HG02938 (cell line): ENCODE data around the gene SRPK3.
"Not testable (repeated sequence)": the region's sequence is repeated elsewhere in the genome, so short reads cannot be mapped to it uniquely, and the experiment has no call there.

Source experiments
- ATAC-seq: cut with Tn5 transposase; IDR thresholded peaks from one replicate; pipeline ENCODE4 v1.9.1; 2021; ENCODE audit warnings: mild to moderate bottlenecking, moderate library complexity; ENCODE audit not compliant: unreplicated experiment

The SRPK3 gene

DNA sequence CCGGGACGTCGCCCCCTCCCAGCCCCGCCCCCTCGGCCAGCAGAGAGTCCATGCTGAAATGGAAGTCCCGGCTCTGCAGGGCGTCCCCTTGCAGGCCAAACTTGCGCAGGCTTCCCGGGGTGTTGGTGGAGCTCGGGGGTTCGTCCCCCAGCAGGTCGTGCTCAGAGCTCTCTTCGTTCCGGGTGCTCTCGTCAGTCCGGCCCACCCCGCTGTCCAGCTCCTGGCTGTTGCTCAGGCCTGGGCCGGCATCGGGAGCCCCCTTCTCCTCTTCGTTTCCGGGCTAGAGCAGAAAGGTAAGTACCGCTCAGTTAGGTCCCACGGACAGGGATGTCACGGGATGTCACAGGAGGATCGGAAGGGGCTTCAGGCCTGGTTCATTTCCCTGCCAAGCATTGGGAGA is 23.8 kb downstream of the SRPK3 start:
- ATAC-seq = no peak

DNA sequence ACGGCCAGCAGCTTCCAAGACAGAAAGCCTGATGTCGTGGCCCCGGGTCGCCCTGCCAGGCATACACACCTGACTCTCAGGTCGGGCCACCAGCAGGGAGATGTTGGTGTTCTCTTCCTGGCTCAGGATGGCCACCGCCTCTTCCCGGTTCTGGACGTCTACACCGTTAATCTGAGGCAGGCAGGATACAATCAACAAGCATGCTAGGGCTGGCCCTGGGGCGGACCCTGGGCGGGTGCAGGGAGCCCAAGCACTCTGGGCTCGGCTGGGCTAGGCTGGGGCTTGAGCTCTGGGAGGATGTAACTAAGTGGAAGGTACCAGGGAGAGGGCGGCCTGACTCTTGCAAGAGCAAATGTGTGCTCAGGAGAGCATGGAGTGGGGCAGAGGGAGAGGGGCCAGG is 24.6 kb downstream of the SRPK3 start:
- ATAC-seq = no peak

DNA sequence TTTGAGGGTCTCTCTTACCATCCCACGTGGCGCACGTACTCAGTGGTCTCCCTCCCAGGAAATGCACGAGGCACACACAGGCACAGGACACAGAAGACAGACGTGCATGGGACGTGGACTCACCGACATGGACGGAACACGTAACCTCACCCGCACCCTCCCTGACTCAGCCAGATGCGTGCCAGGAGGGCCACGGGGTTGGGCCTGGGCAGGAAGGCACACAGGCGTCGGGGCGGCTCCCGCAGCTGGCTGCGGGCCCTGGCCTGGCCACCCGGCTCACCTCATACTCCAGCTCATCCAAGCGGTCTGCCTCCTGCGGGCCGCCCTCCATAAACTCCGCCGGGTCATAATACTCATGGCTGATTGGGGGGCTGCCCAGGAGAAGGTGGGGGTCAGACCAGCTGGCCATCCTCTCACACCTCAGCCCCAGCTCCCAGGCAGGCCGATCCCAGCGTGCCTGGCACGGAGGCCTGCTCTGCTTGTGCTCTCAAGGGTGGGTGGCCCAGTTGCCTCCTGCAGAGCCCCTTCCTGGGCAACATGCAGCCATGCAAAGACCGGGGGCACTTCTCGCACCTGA is 26.2 kb downstream of the SRPK3 start:
- ATAC-seq = no peak

GRCh38 chrX:153807976-153808375 is 27.1 kb downstream of the SRPK3 start:
- ATAC-seq = no peak

- no peak for ATAC-seq
Measured at GRCh38 chrX:153812220-153812619, 31.4 kb downstream of the SRPK3 start.

- ATAC-seq = no peak
Measured at GRCh38 chrX:153813161-153813560, 32.3 kb downstream of the SRPK3 start.

GRCh38 chrX:153814591-153815315 is 33.9 kb downstream of the SRPK3 start:
- no peak for ATAC-seq

GRCh38 chrX:153816831-153817690 is 36.2 kb downstream of the SRPK3 start:
- no peak for ATAC-seq

DNA sequence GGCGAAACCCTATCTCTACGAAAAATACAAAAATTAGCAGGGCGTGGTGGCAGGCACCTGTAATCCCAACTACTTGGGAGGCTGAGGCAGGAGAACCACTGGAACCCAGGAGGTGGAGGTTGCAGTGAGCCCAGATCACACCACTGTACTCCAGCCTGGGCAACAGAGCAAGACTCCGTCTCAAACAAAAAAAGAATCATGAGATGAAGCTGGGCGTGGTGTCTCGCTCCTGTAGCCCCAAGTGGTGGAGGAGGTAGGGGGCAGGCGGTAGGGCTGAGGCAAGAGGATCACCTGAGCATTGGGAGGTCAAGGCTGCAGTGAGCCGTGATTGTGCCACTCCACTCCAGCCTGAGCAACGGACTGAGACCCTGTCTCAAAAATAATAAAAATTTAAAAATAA is 37.2 kb downstream of the SRPK3 start:
- ATAC-seq = not testable (repeated sequence)

GRCh38 chrX:153818571-153819383 is 37.9 kb downstream of the SRPK3 start:
- no peak for ATAC-seq

DNA sequence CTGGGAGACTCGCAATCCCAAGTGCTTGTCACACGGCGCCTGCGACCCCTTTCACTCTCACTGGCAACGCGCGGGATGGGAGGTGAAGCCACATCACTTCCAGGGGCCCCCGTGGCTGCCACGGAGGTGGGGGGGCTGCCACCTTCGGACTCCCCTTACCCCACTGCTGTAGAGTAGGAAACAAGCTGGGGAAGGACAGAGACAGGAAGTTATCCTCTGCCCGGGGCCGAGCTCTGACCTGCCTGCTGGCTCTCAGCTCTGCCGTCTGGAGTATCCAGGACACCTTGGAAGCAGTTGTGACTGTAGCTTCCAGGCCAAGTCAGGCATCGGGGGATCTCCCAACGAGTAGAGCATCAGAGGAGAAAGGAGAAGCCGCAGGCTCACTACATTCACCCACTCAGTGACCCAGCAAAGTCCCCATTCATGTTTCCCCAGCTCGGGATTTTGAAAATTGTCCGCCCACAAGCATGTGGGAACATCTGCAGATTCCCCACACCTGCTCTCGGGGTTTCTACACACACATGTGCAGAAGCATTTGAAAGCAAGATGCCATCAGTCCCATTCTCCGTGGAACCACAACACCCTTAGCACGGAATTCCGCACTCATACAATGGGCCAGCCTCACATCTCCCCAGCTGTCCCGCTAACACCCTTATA is 38.7 kb downstream of the SRPK3 start:
- no peak for ATAC-seq

DNA sequence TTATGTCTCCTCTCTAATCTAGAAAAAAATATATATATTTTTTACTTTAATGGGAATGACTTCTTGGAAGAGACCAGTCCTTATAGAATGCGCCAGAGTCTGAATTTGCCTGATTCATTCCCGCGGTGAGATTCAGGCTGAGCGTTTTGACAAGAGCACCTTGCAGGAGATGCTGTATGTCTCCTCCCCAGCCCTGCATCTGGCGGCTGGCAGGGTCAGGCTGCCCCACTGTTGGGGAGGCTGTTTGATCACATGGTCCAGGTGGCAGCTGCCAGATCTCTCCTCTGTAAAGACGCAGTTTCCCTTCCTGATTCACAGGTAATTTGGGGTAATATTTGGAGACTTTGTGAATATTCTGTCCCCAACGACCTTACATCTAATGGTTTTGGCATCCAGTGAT is 39.8 kb downstream of the SRPK3 start:
- no peak for ATAC-seq

DNA sequence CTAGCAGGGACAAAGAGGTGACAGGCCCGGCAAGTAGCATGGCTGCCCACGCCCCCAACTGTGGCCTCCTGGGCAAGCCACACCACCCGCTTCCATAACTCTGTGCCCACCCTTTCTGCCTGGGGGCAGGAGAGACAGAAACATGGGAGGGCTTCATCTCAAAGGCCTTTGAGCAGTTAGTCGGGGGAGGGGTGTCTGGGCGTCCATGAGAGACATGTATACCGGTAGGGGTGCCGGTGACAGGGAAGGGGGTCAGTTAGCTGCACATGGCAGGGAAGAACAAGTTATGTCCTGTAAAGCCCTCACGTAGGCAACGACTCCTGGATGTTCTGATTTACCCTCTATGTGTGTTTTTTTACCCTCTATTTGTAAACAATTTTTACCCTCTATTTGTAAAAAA is 40.2 kb downstream of the SRPK3 start:
- ATAC-seq = no peak

DNA sequence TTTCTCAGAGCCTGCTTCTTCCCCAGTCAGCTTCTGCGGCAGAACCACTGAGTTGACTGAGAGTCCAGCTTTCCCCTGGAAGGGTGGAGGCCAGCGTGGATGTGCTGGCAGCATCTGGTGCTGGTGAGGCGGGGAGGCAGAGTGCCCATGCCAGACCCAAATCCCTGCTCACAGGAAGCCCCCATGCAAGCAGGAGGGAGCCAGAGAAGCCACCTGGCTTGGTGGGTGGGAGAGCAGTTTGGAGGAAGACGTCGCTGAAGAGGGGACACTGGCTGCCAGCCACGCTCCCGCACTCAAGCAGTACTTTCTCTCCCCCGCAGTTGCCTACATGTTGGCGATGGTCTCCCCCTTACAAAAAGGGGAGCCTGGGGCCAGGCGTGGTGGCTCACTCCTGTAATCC is 43.5 kb downstream of the SRPK3 start:
- ATAC-seq = no peak

DNA sequence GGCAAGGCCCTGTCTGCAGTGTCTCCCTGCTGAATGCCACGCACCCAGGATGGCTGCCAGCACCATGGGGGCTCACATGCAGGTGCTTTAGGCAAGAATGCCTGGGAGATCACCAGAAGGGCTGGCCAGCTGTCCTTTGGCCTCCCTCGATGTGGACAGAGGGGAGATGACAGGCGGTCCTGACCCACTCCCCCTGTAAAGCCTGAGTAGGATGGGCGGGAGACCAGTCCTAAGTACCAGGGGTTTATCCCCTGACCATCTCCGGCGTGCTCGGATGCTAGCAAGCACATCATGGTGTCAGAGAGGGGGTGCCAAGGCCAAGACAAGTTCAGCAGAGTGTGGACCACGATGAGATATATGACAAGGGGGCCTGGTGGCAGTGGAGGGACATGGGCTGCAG is 44.2 kb downstream of the SRPK3 start:
- ATAC-seq = no peak

- ATAC-seq = no peak
Measured at GRCh38 chrX:153827016-153827415, 46.2 kb downstream of the SRPK3 start.

DNA sequence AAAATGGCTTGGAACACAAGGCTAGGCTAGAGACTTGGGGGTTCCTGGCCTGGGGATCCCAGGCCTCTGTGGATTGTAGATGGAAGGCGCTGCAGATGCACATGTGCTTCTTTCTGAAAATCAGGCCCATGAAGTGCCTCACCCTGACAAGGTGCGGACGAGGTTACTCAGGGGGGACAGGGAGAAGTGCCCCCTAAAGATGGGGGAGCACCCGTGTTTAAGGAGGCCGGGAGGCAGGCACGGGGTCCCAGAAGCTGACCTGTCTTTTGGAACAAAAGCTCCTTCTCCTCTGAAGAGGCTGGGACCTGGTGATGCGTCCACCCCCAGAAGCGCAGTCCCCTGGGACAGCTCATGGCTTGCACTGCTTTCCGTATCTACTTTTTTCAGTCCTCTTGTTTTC is 47.1 kb downstream of the SRPK3 start:
- no peak for ATAC-seq

DNA sequence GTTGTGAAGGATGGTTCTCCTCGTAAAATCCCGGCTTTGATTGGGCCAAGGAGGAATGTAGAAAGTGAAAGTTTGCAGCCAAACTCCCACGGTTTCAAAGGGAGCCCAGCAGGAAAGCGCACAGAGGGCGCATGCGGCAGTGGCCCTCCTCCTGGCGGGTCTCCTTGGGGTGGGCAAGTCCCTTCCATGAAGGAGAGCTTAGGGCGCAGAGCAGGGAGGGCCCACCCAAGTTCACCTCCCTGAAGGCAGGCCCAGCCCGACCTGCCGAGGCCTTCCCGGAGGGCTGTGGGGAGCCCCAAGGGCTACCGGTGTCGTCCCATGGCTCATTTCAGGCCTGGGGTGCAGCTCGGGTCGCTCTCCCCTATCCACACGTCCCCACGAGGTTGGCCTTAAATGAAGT is 47.5 kb downstream of the SRPK3 start:
- no peak for ATAC-seq

- no peak for ATAC-seq
Measured at GRCh38 chrX:153828723-153829548, 48.1 kb downstream of the SRPK3 start.

GRCh38 chrX:153829549-153829798 is 48.6 kb downstream of the SRPK3 start:
- no peak for ATAC-seq
